ENCODE data around the gene ADAP1. TPM values are rescaled to one million over a fixed set of nuclear protein-coding genes. Genes with fewer than 3 reads are reported as not detected.

ADAP1 gene
- total and polyA plus RNA-seq, 2 of the 13 experiments (the other 11 are each of a cell fraction or from before 2014, with no cell fraction given): 10.5 to 24.6 TPM

- TF ChIP-seq REST (IDR thresholded peaks at IDR 0.05; ENCODE audit: borderline replicate concordance in 1 of 2, low read depth in 1 of 2, low read length in 2 of 2) (no peak), WIZ (CRISPR knock-in tag; IDR thresholded peaks at IDR 0.05) (no peak), ZNF839 (CRISPR knock-in tag; IDR thresholded peaks at IDR 0.05; ENCODE audit: borderline replicate concordance) (no peak), HIVEP1 (CRISPR knock-in tag; IDR thresholded peaks at IDR 0.05) (no peak), GZF1 (CRISPR knock-in tag; IDR thresholded peaks at IDR 0.05) (peak; percentile 47; the same call in 1 of the 2 replicates), ZNF441 (CRISPR knock-in tag; IDR thresholded peaks at IDR 0.05; ENCODE audit: borderline replicate concordance) (no peak), ZNF550 (CRISPR knock-in tag; IDR thresholded peaks at IDR 0.05; ENCODE audit: borderline replicate concordance) (no peak), THRA (CRISPR knock-in tag; IDR thresholded peaks at IDR 0.05; ENCODE audit: borderline replicate concordance) (no peak), MYNN (CRISPR knock-in tag; IDR thresholded peaks at IDR 0.05; ENCODE audit: low read depth) (no peak), ZNF224 (CRISPR knock-in tag; IDR thresholded peaks at IDR 0.05) (0 out of 2 replicates have a peak, but pooled peaks have one; percentile 37)
- TF ChIP-seq, protein P1, sequence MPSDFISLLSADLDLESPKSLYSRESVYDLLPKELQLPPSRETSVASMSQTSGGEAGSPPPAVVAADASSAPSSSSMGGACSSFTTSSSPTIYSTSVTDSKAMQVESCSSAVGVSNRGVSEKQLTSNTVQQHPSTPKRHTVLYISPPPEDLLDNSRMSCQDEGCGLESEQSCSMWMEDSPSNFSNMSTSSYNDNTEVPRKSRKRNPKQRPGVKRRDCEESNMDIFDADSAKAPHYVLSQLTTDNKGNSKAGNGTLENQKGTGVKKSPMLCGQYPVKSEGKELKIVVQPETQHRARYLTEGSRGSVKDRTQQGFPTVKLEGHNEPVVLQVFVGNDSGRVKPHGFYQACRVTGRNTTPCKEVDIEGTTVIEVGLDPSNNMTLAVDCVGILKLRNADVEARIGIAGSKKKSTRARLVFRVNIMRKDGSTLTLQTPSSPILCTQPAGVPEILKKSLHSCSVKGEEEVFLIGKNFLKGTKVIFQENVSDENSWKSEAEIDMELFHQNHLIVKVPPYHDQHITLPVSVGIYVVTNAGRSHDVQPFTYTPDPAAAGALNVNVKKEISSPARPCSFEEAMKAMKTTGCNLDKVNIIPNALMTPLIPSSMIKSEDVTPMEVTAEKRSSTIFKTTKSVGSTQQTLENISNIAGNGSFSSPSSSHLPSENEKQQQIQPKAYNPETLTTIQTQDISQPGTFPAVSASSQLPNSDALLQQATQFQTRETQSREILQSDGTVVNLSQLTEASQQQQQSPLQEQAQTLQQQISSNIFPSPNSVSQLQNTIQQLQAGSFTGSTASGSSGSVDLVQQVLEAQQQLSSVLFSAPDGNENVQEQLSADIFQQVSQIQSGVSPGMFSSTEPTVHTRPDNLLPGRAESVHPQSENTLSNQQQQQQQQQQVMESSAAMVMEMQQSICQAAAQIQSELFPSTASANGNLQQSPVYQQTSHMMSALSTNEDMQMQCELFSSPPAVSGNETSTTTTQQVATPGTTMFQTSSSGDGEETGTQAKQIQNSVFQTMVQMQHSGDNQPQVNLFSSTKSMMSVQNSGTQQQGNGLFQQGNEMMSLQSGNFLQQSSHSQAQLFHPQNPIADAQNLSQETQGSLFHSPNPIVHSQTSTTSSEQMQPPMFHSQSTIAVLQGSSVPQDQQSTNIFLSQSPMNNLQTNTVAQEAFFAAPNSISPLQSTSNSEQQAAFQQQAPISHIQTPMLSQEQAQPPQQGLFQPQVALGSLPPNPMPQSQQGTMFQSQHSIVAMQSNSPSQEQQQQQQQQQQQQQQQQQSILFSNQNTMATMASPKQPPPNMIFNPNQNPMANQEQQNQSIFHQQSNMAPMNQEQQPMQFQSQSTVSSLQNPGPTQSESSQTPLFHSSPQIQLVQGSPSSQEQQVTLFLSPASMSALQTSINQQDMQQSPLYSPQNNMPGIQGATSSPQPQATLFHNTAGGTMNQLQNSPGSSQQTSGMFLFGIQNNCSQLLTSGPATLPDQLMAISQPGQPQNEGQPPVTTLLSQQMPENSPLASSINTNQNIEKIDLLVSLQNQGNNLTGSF (CRISPR knock-in tag; IDR thresholded peaks at IDR 0.05): no peak; the same call in 1 of the 2 replicates
- TF ChIP-seq, protein P2, sequence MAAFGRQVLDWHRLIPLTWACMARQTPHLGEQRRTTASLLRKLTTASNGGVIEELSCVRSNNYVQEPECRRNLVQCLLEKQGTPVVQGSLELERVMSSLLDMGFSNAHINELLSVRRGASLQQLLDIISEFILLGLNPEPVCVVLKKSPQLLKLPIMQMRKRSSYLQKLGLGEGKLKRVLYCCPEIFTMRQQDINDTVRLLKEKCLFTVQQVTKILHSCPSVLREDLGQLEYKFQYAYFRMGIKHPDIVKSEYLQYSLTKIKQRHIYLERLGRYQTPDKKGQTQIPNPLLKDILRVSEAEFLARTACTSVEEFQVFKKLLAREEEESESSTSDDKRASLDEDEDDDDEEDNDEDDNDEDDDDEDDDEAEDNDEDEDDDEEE (CRISPR knock-in tag; IDR thresholded peaks at IDR 0.05): 0 out of 2 replicates have a peak, but pooled peaks have one; percentile 56
- TF ChIP-seq, protein P3, sequence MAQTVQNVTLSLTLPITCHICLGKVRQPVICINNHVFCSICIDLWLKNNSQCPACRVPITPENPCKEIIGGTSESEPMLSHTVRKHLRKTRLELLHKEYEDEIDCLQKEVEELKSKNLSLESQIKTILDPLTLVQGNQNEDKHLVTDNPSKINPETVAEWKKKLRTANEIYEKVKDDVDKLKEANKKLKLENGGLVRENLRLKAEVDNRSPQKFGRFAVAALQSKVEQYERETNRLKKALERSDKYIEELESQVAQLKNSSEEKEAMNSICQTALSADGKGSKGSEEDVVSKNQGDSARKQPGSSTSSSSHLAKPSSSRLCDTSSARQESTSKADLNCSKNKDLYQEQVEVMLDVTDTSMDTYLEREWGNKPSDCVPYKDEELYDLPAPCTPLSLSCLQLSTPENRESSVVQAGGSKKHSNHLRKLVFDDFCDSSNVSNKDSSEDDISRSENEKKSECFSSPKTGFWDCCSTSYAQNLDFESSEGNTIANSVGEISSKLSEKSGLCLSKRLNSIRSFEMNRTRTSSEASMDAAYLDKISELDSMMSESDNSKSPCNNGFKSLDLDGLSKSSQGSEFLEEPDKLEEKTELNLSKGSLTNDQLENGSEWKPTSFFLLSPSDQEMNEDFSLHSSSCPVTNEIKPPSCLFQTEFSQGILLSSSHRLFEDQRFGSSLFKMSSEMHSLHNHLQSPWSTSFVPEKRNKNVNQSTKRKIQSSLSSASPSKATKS (CRISPR knock-in tag; IDR thresholded peaks at IDR 0.05): no peak
Measured at GRCh38 chr7:991729-992656, 37.5 kb upstream of the ADAP1 start (continued).
